Hepatocyte (in vitro differentiated cells): ENCODE data around the gene BLVRB.

Experiments
- EZH2 ChIP-seq: fragments of 200-600 bp; sonication (generic); IDR thresholded peaks from 2 replicates; pipeline ENCODE4 v1.6.1; 2016; ENCODE audit warnings: antibody characterized with exemption, mild to moderate bottlenecking, borderline replicate concordance
- EZH2phosphoT487 ChIP-seq: fragments of 200-600 bp; sonication (generic); IDR thresholded peaks from one replicate; pipeline ENCODE4 v1.6.1; 2018; ENCODE audit warnings: antibody characterized with exemption, mild to moderate bottlenecking, low read depth, moderate library complexity; ENCODE audit not compliant: unreplicated experiment, severe bottlenecking
- TF ChIP-seq, protein P1 (sequence below): fragments of 200-600 bp; sonication (generic); IDR thresholded peaks from 2 replicates; pipeline ENCODE4 v1.5.1; 2016; ENCODE audit warnings: antibody characterized with exemption, mild to moderate bottlenecking; ENCODE audit not compliant: poor library complexity

DNA sequence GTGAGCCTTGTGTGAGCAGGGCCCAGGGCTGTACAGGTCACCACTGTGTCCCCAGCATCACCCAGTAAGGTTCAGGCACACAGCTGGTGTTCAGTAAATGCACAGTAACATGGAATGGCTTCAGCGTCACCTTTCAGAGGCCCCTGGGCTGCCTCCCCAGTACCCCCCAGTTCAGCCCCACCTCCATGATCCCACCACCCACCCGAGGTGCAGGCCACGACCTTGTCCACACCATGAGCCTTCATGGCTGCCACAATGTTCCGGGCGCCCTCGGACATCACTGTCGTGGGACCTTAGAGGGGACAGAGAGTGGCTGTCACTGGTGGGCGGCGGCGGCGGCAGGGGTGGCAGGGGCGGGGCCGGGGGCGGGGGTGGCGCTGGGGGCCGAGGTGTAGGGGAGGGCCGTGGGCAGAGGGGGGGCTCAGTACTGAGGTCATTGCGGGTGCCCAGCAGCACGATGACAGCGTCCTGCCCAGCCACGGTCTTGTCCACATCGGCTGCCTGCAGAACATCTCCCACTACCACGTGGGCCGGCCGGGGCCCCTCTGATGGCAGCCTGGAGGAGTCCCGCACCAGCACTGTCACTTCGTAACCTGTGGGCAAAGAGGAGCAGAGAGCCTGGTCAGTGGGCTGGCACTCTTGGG lies 7.5 kb downstream of the BLVRB start:
- TF ChIP-seq EZH2 (no peak), EZH2phosphoT487 (no peak)
- TF ChIP-seq, protein P1, sequence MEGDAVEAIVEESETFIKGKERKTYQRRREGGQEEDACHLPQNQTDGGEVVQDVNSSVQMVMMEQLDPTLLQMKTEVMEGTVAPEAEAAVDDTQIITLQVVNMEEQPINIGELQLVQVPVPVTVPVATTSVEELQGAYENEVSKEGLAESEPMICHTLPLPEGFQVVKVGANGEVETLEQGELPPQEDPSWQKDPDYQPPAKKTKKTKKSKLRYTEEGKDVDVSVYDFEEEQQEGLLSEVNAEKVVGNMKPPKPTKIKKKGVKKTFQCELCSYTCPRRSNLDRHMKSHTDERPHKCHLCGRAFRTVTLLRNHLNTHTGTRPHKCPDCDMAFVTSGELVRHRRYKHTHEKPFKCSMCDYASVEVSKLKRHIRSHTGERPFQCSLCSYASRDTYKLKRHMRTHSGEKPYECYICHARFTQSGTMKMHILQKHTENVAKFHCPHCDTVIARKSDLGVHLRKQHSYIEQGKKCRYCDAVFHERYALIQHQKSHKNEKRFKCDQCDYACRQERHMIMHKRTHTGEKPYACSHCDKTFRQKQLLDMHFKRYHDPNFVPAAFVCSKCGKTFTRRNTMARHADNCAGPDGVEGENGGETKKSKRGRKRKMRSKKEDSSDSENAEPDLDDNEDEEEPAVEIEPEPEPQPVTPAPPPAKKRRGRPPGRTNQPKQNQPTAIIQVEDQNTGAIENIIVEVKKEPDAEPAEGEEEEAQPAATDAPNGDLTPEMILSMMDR = no peak
